NCI-H1092 treated with DMSO at 0.1 percent for 48 hours (cell line): Measurements from ENCODE around the gene NIT1.

Source experiments
- DNase-seq: peaks from one replicate; lab custom pipeline; 2025; lab: John Stamatoyannopoulos, UW

Gene NIT1

DNA sequence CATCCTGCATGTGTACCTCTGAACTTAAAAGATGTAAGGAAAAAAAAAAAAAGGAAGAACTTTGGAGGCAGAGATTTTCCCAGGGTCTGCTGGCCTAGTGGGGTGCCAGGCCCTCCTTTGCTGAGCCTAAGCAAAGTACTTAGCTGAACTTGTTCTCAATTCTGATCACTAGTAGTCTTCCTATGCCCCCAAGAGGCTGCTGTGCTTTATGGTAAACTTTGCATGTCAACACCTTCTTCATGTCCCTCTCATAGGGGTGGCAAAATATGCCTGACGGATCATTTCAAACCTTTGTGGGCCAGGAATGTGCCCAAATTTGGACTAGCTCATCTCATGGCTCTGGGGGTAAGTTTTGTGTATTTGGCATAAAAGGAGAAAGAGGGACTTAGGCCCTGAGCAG lies 40.0 kb downstream of the NIT1 start:
- DNase-seq, result no peak

DNA sequence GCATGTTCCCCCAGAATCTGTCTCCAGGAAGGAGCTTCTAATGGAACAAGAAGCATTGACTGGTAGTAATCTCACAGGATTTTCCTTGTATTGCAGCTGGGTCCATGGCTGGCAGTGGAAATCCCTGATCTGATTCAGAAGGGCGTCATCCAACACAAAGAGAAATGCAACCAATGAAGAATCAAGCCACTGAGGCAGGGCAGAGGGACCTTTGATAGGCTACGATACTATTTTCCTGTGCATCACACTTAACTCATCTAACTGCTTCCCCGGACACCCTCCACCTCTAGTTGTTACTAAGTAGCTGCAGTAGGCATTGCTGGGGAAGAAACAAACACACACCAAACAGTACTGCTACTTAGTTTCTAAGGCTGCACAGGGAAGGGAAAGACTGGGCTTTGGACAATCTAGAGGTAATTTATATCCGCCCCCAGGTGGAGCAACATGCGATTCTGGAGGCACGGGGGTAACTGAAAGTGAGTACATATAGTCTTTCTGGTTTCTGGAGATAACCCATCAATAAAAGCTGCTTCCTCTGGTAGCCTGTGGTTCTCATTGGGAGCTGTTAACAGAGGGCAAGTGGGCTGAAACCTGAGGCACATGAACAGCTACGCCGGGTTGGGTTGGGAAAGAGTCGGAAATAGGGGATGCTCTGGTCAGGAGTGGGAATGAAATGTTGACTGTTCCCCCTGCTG lies 40.6 kb downstream of the NIT1 start:
- no peak for DNase-seq

DNA sequence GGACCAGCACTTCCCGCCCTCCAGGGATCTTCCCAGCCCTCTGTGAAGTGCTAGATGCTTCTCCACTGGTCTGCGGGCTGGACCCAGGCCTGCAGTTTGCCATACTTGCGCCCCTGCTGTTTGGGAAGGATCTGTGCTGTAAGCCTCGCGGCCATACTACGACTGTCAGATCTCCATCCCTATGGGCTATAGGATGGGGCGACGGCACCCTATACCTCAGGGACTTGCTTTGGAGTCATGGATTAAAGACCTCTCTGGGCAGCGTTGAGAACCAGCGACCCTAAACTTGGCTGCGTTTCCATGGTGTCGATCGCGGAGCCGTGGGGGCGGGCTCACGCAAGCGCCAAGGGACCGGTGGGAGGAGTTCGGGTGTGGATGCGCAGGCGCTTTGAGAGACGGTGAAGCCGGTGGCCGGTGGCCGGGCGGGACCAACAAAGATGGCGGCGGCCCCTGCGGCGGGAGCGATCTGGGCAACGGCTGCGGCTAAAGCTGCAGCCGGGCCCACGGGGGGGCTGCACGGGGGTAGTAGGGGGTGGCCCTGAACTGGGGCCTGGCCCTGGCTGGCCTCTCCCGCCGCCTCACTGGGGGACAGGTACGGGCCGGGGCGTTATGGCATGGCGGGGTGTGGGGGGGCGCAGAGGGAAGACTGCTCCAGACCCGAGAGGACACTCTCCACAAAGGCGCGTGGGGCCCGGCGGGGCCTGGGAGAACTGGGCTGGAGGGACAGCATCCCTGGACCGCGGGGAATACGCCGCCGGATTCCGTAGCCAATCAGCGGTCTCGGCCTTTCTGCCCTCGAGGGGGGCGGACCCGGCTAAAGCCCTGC lies 41.4 kb downstream of the NIT1 start, which contains the start of gene USP21:
Gene USP21, plus strand, starts transcription at position 414 of the 826 bp plus-strand sequence. CDS start 1,141 bp downstream, outside the sequence.
- peak; percentile 96 for DNase-seq

DNA sequence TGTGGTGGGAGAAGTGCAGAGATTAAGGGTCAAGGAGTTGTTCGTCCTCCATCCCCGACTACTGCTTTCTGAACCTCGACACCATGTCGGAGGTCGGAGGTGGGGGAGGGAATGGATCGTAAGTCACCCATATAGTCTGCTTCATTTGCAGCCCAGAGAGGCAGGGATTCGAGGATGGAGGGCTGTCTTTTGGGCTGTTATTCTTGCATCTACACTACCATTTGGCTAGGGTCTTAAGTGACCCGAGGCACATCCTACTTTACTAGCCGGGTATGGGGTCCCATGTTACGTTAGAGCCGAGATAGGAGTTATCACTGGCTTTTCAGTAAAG lies 42.0 kb downstream of the NIT1 start:
- DNase-seq, result no peak

DNA sequence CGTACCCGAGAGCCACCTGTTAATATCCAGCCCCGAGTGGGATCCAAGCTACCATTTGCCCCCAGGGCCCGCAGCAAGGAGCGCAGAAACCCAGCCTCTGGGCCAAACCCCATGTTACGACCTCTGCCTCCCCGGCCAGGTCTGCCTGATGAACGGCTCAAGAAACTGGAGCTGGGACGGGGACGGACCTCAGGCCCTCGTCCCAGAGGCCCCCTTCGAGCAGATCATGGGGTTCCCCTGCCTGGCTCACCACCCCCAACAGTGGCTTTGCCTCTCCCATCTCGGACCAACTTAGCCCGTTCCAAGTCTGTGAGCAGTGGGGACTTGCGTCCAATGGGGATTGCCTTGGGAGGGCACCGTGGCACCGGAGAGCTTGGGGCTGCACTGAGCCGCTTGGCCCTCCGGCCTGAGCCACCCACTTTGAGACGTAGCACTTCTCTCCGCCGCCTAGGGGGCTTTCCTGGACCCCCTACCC lies 42.8 kb downstream of the NIT1 start:
- no peak for DNase-seq

DNA sequence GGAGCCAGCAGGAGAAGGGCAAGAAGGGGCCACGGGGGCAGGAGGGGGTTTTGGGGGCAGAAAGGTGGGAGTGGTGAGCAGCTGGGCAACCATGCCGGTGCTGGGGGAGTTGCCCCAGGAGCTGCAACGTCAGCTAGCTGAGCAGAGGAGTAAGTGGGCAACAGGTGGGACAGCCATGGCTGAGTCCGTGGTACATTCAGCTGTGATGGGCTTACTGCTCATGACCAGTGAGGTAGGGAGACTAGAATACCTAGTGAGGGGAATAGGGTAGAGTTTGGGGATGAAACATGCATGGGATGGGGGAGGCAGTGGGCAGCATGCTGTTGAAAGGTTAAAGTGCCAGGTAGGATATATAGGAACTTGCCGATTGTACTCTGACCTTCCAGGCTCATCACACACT lies 43.7 kb downstream of the NIT1 start:
- no peak for DNase-seq

DNA sequence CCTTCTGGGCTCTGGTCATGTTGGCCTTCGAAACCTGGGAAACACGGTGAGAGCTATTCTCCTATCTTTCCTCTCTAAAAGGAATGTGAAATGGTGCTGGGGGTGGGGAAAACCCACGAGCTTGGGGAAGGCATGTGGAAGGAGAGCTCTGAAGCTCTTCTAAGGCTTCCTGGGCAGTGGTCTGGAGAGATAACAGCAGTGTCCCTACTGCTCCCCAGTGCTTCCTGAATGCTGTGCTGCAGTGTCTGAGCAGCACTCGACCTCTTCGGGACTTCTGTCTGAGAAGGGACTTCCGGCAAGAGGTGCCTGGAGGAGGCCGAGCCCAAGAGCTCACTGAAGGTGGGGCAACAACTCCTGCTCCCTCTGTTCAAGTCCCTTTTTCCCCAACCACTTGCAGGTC lies 44.1 kb downstream of the NIT1 start:
- no peak for DNase-seq

DNA sequence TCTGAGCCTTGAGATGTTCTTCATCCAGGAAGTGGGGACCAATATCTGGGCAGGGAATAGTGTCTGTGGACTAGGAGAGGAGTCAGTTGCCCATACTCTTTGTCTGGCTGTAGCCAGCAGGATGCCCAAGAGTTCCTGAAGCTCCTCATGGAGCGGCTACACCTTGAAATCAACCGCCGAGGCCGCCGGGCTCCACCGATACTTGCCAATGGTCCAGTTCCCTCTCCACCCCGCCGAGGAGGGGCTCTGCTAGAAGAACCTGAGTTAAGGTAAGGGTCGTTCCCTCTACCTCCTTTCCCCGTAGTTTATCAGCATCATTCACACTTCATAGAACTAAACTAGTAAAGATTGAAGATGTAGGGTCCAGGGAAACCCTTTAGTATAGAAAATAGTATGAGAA lies 44.9 kb downstream of the NIT1 start:
- DNase-seq, result no peak

DNA sequence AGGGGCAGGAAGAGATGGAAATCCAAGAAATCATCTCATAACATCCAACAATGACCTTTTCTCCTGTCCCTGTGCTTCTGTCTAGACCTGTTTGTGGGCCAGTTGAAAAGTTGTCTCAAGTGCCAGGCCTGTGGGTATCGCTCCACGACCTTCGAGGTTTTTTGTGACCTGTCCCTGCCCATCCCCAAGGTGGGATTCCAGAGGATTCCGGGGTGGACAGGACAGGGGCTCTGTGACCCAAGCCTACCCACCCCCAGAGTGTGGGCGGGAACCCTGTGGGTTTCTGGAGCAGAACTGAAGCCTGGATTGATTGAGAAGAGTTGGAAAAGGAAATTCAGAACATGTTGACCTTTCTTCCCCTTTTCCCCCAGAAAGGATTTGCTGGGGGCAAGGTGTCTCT lies 45.9 kb downstream of the NIT1 start:
- no peak for DNase-seq

DNA sequence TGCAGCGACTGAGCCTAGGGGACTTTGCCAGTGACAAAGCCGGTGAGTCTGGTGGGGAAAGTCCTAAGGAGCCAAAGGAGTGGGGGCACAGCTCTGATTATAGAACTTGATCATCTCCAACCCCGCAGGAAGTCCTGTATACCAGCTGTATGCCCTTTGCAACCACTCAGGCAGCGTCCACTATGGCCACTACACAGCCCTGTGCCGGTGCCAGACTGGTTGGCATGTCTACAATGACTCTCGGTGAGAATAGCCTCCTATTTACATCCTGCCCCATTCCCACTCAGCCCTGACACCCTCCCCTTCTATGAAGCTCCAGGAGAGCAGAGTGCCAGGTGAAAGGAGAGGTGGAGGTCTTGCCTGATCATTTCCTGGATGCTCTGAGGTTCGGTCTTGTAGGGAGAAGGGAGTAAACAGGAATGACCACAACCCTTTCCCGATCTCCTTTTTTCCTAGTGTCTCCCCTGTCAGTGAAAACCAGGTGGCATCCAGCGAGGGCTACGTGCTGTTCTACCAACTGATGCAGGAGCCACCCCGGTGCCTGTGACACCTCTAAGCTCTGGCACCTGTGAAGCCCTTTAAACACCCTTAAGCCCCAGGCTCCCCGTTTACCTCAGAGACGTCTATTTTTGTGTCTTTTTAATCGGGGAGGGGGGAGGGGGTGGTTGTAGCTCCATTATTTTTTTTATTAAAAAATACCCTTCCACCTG lies 47.2 kb downstream of the NIT1 start:
- DNase-seq, result no peak

DNA sequence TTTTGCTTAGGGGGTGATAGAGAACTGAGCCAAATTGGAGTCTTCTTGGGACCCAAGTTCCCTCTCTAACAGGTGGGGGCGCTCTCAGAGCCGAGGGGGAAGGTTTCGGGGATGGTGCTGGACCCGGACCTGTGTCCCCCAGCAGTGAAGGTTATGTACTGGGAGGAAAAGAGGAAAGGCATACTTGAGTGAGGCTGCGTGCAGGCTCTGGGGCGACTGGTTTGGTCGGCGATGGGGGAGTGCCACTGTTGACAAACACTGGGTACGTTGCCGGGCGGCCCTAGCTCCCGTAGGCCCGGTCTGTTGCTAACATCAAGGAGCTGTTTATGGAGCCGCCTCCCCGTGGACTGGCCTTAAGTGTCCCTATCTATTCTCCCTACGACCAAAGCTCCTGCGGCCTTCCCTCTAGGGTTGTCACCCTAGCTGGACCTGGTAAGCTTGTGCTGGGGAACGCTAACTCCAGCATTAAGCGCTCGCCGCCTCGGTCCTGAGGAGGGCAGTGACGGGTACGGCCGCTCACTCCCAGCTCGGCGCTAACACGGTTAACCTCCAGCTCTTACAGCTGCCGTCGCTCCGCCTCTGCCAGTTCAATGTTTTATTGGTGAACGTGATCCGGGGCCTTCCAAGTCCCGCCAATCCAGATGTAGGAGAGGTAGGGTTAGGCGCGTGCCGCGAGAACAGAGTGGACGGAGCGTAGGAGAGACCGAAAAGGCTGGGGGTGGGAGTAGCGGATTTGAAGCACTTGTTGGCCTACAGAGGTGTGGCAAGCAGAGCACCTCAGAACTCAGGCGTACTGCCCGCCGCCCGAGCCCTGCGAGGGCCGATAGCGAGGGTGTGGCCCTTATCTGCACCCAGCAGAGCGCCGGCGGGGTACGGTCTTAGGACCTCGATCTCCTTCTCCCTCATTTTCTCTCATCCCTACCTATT lies 48.1 kb downstream of the NIT1 start, which contains the start of gene PPOX:
Gene PPOX, plus strand, starts transcription at position 685 of the 927 bp plus-strand sequence. CDS start 422 bp downstream, outside the sequence.
- peak; percentile 99 for DNase-seq

DNA sequence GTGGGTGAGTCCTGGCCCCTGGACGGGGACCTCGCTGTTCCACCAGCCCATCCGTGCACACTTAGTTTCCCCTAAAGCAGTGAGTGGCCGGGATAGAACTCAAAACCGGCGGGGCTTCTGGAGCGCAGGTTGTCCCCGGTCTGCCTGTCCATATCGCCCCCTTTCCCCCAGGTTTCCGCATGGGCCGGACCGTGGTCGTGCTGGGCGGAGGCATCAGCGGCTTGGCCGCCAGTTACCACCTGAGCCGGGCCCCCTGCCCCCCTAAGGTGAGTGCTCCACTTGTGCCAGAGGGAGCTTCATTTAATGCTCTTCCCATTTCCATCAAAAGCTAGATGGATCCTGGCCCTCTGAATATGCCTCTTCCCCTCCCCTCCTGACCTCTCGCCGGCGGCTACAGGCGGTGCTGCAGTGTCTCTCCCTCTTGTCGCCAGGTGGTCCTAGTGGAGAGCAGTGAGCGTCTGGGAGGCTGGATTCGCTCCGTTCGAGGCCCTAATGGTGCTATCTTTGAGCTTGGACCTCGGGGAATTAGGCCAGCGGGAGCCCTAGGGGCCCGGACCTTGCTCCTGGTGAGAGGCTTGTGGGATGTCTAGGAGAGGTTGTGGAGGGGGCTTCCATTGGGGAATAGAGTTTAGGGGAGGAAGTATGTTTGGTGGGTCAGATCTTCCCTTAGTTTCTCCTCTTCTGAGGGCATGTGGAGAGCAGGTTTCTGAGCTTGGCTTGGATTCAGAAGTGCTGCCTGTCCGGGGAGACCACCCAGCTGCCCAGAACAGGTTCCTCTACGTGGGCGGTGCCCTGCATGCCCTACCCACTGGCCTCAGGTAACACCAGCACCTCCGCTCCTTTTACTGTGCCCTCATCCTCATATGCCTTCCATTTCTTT lies 49.0 kb downstream of the NIT1 start:
- DNase-seq, result peak; percentile 52

DNA sequence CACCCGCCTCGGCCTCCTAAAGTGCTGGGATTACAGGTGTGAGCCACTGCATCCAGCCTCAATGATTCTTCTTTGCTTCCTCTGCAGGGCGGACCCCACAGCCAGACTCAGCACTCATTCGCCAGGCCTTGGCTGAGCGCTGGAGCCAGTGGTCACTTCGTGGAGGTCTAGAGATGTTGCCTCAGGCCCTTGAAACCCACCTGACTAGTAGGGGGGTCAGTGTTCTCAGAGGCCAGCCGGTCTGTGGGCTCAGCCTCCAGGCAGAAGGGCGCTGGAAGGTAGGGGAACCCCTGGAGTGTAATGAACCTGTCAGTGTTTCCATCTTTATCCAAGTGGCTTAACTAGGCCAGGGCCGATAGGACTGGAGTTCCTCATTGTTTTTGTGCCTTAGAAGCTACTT lies 51.0 kb downstream of the NIT1 start:
- DNase-seq, result no peak
